ENCODE results near the gene KRT73. TPM values are rescaled to one million over a fixed set of nuclear protein-coding genes. Genes with fewer than 3 reads are reported as not detected.

The KRT73 gene
- total and polyA plus RNA-seq, 2 experiments from 2014 or later: not detected

- TF ChIP-seq ZNF462 (CRISPR knock-in tag; IDR thresholded peaks at IDR 0.05) (no peak), CREB1 (CRISPR knock-in tag; IDR thresholded peaks at IDR 0.05; ENCODE audit: low read depth) (no peak)
Measured at GRCh38 chr12:52631264-52631663, 12.9 kb upstream of the KRT73 start (continued).

GRCh38 chr12:52630599-52631200, 12.3 kb upstream of the KRT73 start:
- no peaks in the 10 kb centered on the region for H3K9me3 Mint-ChIP-seq
- H3K36me3 Mint-ChIP-seq (ENCODE audit: low read depth): no peaks in the 10 kb centered on the region
- DNase-seq (ENCODE audit: low spot score) (no peak), ATAC-seq (no peak)
- Histone ChIP-seq H3F3A (replicated peaks; ENCODE audit: low read depth) (no peaks in the 10 kb centered on the region), H3K79me2 (replicated peaks; ENCODE audit: insufficient read depth) (no peaks in the 10 kb centered on the region), H3K4me2 (no peak overlapping the region), H3K9me2 (ENCODE audit: insufficient read depth) (no peaks in the 10 kb centered on the region), H3K27me3 (ENCODE audit: insufficient read depth) (no peaks in the 10 kb centered on the region), H3K4me3 (no peak overlapping the region), H3K4me1 (ENCODE audit: insufficient read depth) (no peaks in the 10 kb centered on the region), H3K36me3 (ENCODE audit: insufficient read depth) (no peaks in the 10 kb centered on the region), H3K27ac (ENCODE audit: low read depth) (no peak overlapping the region), H4K20me1 (replicated peaks; ENCODE audit: insufficient read depth) (no peaks in the 10 kb centered on the region), H2AFZ (no peak overlapping the region)
- H3K27me3 Mint-ChIP-seq (ENCODE audit: insufficient read depth, low read depth, poor library complexity): peaks cover 5% of the 10 kb centered on the region
- no peak overlapping the region for H3K27ac Mint-ChIP-seq
- peaks cover 4% of the 10 kb centered on the region for H3K4me1 Mint-ChIP-seq
- no peak overlapping the region for H3K4me3 Mint-ChIP-seq
- TF ChIP-seq JUNB (IDR thresholded peaks at IDR 0.05; ENCODE audit: unreplicated experiment): no peak
- TF ChIP-seq REST (IDR thresholded peaks at IDR 0.05; ENCODE audit: unreplicated experiment): no peak
- no peak for TF ChIP-seq ZNF114 (CRISPR knock-in tag; IDR thresholded peaks at IDR 0.05)
- no peak for TF ChIP-seq POLR2AphosphoS5 (IDR thresholded peaks at IDR 0.05; ENCODE audit: low read depth)
- TF ChIP-seq EZH2 (IDR thresholded peaks at IDR 0.05; ENCODE audit: low read depth, unreplicated experiment): no peak
- no peak for TF ChIP-seq ZNF331 (CRISPR knock-in tag; IDR thresholded peaks at IDR 0.05; ENCODE audit: low read depth)
- TF ChIP-seq ETS1 (IDR thresholded peaks at IDR 0.05): no peak
- TF ChIP-seq STAT1 (IDR thresholded peaks at IDR 0.05; ENCODE audit: unreplicated experiment): no peak
- no peak for TF ChIP-seq NANOG (IDR thresholded peaks at IDR 0.05; ENCODE audit: borderline replicate concordance)
- no peak for TF ChIP-seq EZH2phosphoT487 (IDR thresholded peaks at IDR 0.05; ENCODE audit: unreplicated experiment)

Measured in GM23338 (cell line).